Nephron progenitor cell (in vitro differentiated cells): ENCODE measurements around the gene ZBED5.
"Not testable (repeated sequence)": the region's sequence is repeated elsewhere in the genome, so short reads cannot be mapped to it uniquely, and the experiment has no call there.

ENCODE experiments used
- DNase-seq: peaks from one replicate; pipeline ENCODE4 v3.0.0; 2021
- H3K27ac Mint-ChIP-seq: 2 replicates; pipeline ENCODE4 v1.8.0; 2021; ENCODE audit warnings: mild to moderate bottlenecking, moderate library complexity, mixed read lengths
- H3K27me3 Mint-ChIP-seq: 2 replicates; pipeline ENCODE4 v1.8.0; 2021; ENCODE audit warnings: mild to moderate bottlenecking, low read depth, mixed read lengths; ENCODE audit not compliant: poor library complexity
- H3K36me3 Mint-ChIP-seq: 2 replicates; pipeline ENCODE4 v1.8.0; 2021; ENCODE audit warnings: low read depth, mixed read lengths
- H3K4me1 Mint-ChIP-seq: 2 replicates; pipeline ENCODE4 v1.8.0; 2021; ENCODE audit warnings: mixed read lengths
- H3K4me3 Mint-ChIP-seq: 2 replicates; pipeline ENCODE4 v1.8.0; 2021; ENCODE audit warnings: mild to moderate bottlenecking, moderate library complexity, mixed read lengths
- H3K9me3 Mint-ChIP-seq: 2 replicates; pipeline ENCODE4 v1.8.0; 2021; ENCODE audit warnings: mild to moderate bottlenecking, moderate library complexity, mixed read lengths
- TF ChIP-seq, protein P1 (sequence below): fragments of 200-600 bp; sonication (generic); IDR thresholded peaks from 2 replicates; pipeline ENCODE4 v1.5.0; 2021; ENCODE audit warnings: antibody characterized with exemption

The ZBED5 gene

DNA sequence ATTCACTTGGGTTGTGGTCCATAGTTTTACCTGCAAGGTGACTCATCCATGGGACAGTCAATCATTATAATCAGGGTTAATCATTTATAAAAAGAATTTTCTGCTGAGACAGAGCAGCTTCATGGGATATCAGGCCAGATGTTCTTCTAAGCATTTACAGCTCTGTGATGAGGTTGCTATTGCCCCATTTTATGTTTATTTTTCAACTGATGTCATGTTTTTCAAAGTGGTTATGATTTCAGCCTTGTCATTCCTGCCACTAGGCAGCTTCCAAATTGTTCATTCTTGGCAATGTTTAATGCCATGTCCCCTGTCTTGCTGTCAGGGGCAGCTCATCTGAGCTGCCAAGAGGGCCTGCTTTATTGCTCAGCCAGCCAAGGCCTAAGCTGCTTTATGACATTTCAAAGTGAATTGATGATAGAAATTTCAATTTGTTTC is 35.9 kb upstream of the ZBED5 start:
- TF ChIP-seq, protein P1, sequence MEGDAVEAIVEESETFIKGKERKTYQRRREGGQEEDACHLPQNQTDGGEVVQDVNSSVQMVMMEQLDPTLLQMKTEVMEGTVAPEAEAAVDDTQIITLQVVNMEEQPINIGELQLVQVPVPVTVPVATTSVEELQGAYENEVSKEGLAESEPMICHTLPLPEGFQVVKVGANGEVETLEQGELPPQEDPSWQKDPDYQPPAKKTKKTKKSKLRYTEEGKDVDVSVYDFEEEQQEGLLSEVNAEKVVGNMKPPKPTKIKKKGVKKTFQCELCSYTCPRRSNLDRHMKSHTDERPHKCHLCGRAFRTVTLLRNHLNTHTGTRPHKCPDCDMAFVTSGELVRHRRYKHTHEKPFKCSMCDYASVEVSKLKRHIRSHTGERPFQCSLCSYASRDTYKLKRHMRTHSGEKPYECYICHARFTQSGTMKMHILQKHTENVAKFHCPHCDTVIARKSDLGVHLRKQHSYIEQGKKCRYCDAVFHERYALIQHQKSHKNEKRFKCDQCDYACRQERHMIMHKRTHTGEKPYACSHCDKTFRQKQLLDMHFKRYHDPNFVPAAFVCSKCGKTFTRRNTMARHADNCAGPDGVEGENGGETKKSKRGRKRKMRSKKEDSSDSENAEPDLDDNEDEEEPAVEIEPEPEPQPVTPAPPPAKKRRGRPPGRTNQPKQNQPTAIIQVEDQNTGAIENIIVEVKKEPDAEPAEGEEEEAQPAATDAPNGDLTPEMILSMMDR = no peak
- Mint-ChIP-seq H3K27ac (no peak overlapping the region), H3K9me3 (peaks cover 19% of the 10 kb centered on the region), H3K36me3 (peaks cover 22% of the 10 kb centered on the region), H3K27me3 (peaks cover 12% of the 10 kb centered on the region), H3K4me1 (peaks cover 11% of the 10 kb centered on the region), H3K4me3 (no peak overlapping the region)
- no peak for DNase-seq

DNA sequence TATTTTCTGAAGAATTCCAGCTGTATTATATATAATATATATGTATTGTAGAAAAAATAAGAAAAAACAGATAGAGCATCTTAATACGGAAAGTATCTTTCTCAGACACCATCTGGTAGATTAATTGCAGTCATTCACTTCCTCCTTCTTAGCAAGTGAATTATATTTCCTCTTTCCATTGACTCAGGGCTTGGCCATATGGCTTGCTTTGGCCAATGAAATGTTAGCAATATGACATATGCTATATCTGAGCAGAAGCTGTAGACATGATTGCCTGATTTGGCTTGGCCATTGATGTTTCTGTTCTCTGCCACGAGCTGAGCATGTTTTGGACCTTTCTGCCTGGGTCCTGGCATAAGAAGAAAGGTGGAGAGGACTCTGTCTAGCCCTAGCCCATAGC is 34.4 kb upstream of the ZBED5 start:
- Mint-ChIP-seq H3K27me3 (peaks cover 7% of the 10 kb centered on the region), H3K4me1 (peaks cover 4% of the 10 kb centered on the region), H3K36me3 (peaks cover 24% of the 10 kb centered on the region), H3K4me3 (no peak overlapping the region), H3K27ac (no peak overlapping the region), H3K9me3 (peaks cover 23% of the 10 kb centered on the region)
- TF ChIP-seq, protein P1 = no peak
- DNase-seq = no peak

DNA sequence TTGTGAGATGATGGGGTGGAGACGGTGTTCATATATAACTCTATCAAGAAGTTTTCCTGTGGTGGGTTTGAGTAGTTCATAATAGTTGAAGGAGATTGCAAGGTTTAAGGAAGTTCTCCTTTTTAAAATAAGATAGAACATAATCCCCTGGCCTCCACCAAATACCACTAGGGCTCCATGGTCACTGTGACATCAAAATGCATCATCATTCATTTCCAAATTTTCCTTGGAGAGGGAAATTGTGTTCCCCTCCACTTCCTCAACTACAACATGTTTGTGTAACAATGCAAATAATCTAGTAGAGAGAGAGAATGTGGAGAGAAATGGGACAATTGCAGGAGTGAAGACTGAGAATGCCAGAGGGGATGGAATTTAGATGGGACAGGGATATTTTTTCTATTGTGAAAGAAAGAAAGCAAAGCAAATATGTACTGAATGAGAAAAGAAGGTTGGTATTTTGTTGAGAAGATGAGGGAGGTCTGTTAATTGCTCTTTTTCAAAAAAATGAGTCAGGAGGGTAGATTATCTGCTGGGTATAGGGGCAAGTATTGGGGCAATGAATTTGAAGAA is 33.4 kb upstream of the ZBED5 start:
- Mint-ChIP-seq H3K4me3 (no peak overlapping the region), H3K9me3 (peaks cover 23% of the 10 kb centered on the region), H3K36me3 (peaks cover 24% of the 10 kb centered on the region), H3K4me1 (peaks cover 10% of the 10 kb centered on the region), H3K27ac (no peak overlapping the region), H3K27me3 (peaks cover 7% of the 10 kb centered on the region)
- DNase-seq = no peak
- TF ChIP-seq, protein P1 = no peak

DNA sequence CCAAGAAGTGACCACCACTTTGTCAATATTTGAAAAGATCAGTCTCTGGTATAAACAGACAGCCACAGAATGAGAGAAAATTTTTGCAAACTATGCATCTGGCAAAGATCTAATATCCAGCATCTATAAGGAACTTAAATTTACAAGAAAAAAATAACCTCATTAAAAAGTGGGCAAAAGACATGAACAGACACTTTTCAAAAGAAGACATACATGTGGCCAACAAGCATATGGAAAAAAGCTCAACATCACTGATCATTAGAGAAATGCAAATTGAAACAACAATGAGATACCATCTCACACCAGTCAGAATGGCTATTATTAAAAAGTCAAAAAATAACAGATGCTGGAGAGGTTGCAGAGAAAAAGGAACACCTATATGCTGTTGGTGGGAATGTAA is 32.2 kb upstream of the ZBED5 start:
- Mint-ChIP-seq H3K4me1 (peaks cover 19% of the 10 kb centered on the region), H3K9me3 (peaks cover 27% of the 10 kb centered on the region), H3K36me3 (peaks cover 25% of the 10 kb centered on the region)
- H3K4me3 Mint-ChIP-seq, DNase-seq, H3K27ac Mint-ChIP-seq, H3K27me3 Mint-ChIP-seq: not testable (repeated sequence)

DNA sequence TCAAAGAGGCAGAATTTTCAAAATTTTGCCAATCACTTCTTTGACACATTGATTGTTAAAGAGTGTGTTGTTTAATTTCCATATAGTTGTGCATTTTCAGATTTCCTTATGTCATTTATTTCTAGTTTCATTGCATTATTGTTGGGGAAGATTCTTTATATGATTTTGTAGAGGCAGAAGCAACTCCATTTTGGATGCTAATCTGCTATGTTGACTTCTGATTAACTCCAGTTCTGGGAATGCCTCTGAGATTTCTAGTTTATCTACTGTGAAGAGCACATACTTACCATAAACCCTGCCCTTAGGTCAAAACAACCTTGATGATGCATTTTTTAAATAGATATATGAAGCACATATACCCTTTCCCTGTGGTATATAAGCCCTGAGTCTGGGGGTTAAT is 29.5 kb upstream of the ZBED5 start:
- peaks cover 7% of the 10 kb centered on the region for H3K27me3 Mint-ChIP-seq
- H3K4me1 Mint-ChIP-seq = peaks cover 23% of the 10 kb centered on the region
- peaks cover 51% of the 10 kb centered on the region for H3K9me3 Mint-ChIP-seq
- DNase-seq = no peak
- peaks cover 51% of the 10 kb centered on the region for H3K36me3 Mint-ChIP-seq
- H3K27ac Mint-ChIP-seq = no peak overlapping the region
- no peak overlapping the region for H3K4me3 Mint-ChIP-seq
- TF ChIP-seq, protein P1 = no peak

DNA sequence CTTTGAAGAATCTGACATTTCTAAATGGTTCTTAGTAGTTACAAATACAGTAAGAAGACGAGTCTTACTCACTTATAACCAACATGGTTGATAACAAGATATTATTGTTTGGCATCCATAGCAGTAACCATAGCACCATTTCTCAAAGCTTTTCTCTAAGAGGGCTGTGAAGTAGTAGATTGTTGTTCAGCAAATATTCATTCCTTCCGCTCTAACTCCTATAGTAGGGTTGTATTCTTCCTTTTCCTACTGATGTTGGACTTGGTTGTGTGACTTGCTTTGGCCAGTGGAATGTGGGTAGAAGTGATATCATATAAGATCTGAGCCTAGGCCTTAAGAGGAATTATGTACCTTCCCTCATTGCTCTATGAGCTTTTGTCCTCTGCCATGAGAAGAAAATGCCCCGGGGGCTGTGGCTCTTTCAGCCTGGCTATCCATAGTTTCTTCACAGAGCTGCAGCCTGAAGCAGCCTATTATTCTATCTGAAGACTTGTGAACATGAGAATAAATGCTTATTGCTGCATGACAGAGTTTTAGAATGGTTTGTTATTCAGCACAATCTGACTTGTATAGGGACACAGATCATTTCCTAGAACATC is 28.9 kb upstream of the ZBED5 start:
- Mint-ChIP-seq H3K9me3 (peaks cover 51% of the 10 kb centered on the region), H3K4me3 (no peak overlapping the region)
- DNase-seq = no peak

More for the DNA sequence above, 28.9 kb upstream of the ZBED5 start:
- no peak overlapping the region for H3K27ac Mint-ChIP-seq
- TF ChIP-seq, protein P1 = no peak
- H3K4me1 Mint-ChIP-seq = peaks cover 23% of the 10 kb centered on the region
- peaks cover 51% of the 10 kb centered on the region for H3K36me3 Mint-ChIP-seq
- peaks cover 7% of the 10 kb centered on the region for H3K27me3 Mint-ChIP-seq
